Liver (tissue), 3 donors: ENCODE results near the gene C10orf105.

Experiments used
- CTCF ChIP-seq: fragments of 150-350 bp; IDR thresholded peaks from 2 replicates; pipeline ENCODE4 v1.5.1; 2017; ENCODE audit warnings: improper control_type of control experiment, low read depth, low read length; ENCODE audit not compliant: missing input control
- EGR1 ChIP-seq, 2 donors: IDR thresholded peaks; 2 replicates each; pipeline ENCODE4 v1.6.1; 2016 to 2018; ENCODE audit warnings: antibody characterized with exemption in 2 of 2, low read depth in 2 of 2
- TAF1 ChIP-seq: conservative IDR thresholded peaks from 2 replicates; pipeline ENCODE4 v1.6.1; 2016; ENCODE audit warnings: antibody characterized with exemption, mild to moderate bottlenecking
- donor health status: healthy.
- donor health status: healthy.

- TF ChIP-seq EGR1 (IDR thresholded peaks at IDR 0.05; ENCODE audit: low read depth in 2 of 2) = no peak
- TF ChIP-seq CTCF = no peak
- TF ChIP-seq TAF1 = no peak
Observed at GRCh38 chr10:71750986-71751385, 31.4 kb upstream of the C10orf105 start.
